COR-L47 (cell line): ENCODE results near the gene IRAG1.

Source experiments
- DNase-seq: peaks from one replicate; lab custom pipeline; 2025; lab: John Stamatoyannopoulos, UW

IRAG1 gene

GRCh38 chr11:10666556-10667520, 26.7 kb downstream of the IRAG1 start:
- DNase-seq: no peak

GRCh38 chr11:10664496-10664895, 29.1 kb downstream of the IRAG1 start:
- no peak for DNase-seq

GRCh38 chr11:10663990-10664389, 29.6 kb downstream of the IRAG1 start:
- no peak for DNase-seq

GRCh38 chr11:10663365-10663764, 30.2 kb downstream of the IRAG1 start:
- DNase-seq: no peak

GRCh38 chr11:10660323-10660722, 33.2 kb downstream of the IRAG1 start:
- DNase-seq: no peak

- DNase-seq: no peak
These were observed 34.0 kb downstream of the IRAG1 start for GRCh38 chr11:10659339-10660216.

- no peak for DNase-seq
These were observed 34.8 kb downstream of the IRAG1 start for GRCh38 chr11:10658621-10659338.

- no peak for DNase-seq
These were observed 36.0 kb downstream of the IRAG1 start for GRCh38 chr11:10657308-10658271.

GRCh38 chr11:10655943-10656576, 37.5 kb downstream of the IRAG1 start:
- DNase-seq: no peak

GRCh38 chr11:10655227-10655626, 38.3 kb downstream of the IRAG1 start:
- no peak for DNase-seq

GRCh38 chr11:10654811-10655150, 38.8 kb downstream of the IRAG1 start:
- DNase-seq: no peak

GRCh38 chr11:10653946-10654810, 39.4 kb downstream of the IRAG1 start:
- DNase-seq: no peak

GRCh38 chr11:10653261-10653660, 40.3 kb downstream of the IRAG1 start:
- no peak for DNase-seq

- no peak for DNase-seq
These were observed 41.7 kb downstream of the IRAG1 start for GRCh38 chr11:10651656-10652361.

- no peak for DNase-seq
These were observed 42.9 kb downstream of the IRAG1 start for GRCh38 chr11:10650630-10651029.

GRCh38 chr11:10650166-10650565, 43.4 kb downstream of the IRAG1 start:
- no peak for DNase-seq

- no peak for DNase-seq
These were observed 44.7 kb downstream of the IRAG1 start for GRCh38 chr11:10648871-10649270.

- DNase-seq: no peak
These were observed 46.7 kb downstream of the IRAG1 start for GRCh38 chr11:10646681-10647355.
